Measurements from ENCODE around the gene OPTN.

DNA sequence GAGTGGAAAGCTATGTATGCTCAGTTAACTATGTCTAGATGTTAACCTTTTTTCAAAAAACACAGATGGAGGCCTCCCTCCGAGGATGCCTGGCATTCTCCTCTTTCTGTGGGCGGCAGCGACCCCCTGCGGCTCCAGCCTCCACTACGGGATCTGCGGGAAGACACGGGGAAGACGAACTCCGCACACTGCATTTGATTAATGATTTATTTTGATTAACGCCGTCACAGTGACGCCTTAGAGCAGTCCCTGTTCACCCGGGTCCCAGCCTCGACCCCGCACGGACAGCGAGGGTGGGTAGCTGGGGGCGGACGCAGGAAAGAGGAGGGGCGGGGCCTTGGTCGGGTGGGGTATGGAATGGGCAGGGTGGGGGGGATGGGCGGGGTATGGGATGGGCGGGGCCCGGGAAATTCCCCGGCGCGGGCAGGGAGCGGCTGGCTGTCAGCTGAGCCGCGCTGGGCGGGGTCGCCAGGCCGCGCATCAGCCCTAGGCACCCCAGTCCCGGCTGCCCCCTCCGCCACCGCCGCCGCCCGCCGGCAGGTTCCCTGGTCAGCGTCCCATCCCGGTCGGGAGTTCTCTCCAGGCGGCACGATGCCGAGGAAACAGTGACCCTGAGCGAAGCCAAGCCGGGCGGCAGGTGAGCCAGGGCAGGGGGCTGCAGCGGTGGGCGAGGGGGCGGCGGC, at the start of gene OPTN:
- TF ChIP-seq POLR2AphosphoS5 (IDR thresholded peaks at IDR 0.05; ENCODE audit: borderline replicate concordance, low read depth, low read length) (no peak), EZH2 (IDR thresholded peaks at IDR 0.05) (no peak), FOXP2 (optimal IDR thresholded peaks at IDR 0.05; ENCODE audit: control extremely low read depth, extremely low read length, insufficient read depth) (no peak)
